Measurements from ENCODE around the gene CEP95.

CEP95 gene

DNA sequence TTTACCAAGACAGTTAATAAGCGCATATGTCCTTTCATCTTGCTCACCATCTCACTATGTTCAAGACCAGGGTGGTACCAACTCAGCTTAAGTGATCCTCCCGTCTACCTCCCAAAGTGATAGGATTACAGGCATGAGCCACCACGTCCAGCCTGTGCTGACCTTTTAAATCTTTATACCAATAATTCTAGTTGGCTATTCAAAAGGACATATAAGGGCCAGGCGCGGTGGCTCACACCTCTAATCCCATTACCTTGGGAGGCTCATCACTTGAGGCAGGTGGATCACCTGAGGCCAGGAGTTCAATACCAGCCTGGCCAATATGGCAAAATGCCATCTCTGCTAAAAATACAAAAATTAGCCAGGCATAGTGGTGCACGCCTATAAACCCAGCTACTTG lies 2.4 kb downstream of the CEP95 start (continued):
- TF ChIP-seq ZFP41 (tag by site-specific recombination; IDR thresholded peaks at IDR 0.05; ENCODE audit: borderline replicate concordance) (no peak), ZNF146 (tag by site-specific recombination; IDR thresholded peaks at IDR 0.05) (no peak), ZNF121 (tag by site-specific recombination; IDR thresholded peaks at IDR 0.05) (no peak), ZXDB (tag by site-specific recombination; IDR thresholded peaks at IDR 0.05) (no peak), KLF10 (tag by site-specific recombination; IDR thresholded peaks at IDR 0.05) (no peak), ZNF221 (tag by site-specific recombination; IDR thresholded peaks at IDR 0.05; ENCODE audit: borderline replicate concordance) (no peak)

DNA sequence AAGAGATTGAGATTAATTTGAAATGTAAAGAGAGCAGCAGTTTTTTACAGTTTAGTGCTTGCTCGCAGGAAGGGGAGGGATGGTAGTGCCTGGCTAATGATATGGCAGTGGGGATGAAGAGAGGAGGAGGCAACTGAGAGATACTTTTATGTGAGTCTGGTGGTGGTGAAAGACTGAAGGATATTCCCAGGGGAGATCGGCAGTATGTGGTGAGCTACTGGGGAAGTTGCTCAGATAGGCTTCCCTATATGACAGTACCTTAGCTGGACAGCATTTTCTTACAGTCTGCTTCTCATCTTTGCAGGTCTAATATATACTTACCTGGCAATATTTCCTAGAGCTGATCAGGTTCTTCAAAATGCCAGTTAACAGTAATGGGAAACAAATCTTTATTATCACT lies 8.6 kb downstream of the CEP95 start:
- ChIA-PET CTCF (interaction anchor here (1.0 kb wide), 1 partner anchor 97 kb away, joined by 8 read pairs; no protein-coding TSS in a partner anchor), POLR2A (interaction anchor here (1.7 to 1.8 kb wide), 2 partner anchors 8 to 10 kb away, joined by 5 to 18 read pairs; partner anchors contain the start of genes CEP95 and DDX5)
- peaks cover 71 to 98% of the 10 kb centered on the region in 2 experiments for H3K36me3 ChIP-seq (ENCODE audit: control insufficient read depth in 2 of 2, insufficient read depth in 1 of 2, low read length in 2 of 2)
- H3K27ac ChIP-seq (ENCODE audit: extremely low read depth, low read depth, low read length): no peak overlapping the region
- no peaks in the 10 kb centered on the region for H3K4me1 ChIP-seq (ENCODE audit: control insufficient read depth, insufficient read depth, low read length)
- TF ChIP-seq ZXDB (tag by site-specific recombination; IDR thresholded peaks at IDR 0.05) (no peak), ZNF530 (tag by site-specific recombination; IDR thresholded peaks at IDR 0.05; ENCODE audit: low read depth) (no peak), OVOL3 (tag by site-specific recombination; IDR thresholded peaks at IDR 0.05) (no peak), ZNF560 (tag by site-specific recombination; IDR thresholded peaks at IDR 0.05; ENCODE audit: borderline replicate concordance) (no peak), MEIS1 (CRISPR knock-in tag; IDR thresholded peaks at IDR 0.05; ENCODE audit: borderline replicate concordance) (no peak), ZNF433 (tag by site-specific recombination; IDR thresholded peaks at IDR 0.05; ENCODE audit: low read depth) (no peak), SP7 (tag by site-specific recombination; IDR thresholded peaks at IDR 0.05) (0 out of 2 replicates have a peak, but pooled peaks have one; percentile 14), ZNF16 (tag by site-specific recombination; IDR thresholded peaks at IDR 0.05; ENCODE audit: low read depth) (no peak)
- TF ChIP-seq, protein P1, sequence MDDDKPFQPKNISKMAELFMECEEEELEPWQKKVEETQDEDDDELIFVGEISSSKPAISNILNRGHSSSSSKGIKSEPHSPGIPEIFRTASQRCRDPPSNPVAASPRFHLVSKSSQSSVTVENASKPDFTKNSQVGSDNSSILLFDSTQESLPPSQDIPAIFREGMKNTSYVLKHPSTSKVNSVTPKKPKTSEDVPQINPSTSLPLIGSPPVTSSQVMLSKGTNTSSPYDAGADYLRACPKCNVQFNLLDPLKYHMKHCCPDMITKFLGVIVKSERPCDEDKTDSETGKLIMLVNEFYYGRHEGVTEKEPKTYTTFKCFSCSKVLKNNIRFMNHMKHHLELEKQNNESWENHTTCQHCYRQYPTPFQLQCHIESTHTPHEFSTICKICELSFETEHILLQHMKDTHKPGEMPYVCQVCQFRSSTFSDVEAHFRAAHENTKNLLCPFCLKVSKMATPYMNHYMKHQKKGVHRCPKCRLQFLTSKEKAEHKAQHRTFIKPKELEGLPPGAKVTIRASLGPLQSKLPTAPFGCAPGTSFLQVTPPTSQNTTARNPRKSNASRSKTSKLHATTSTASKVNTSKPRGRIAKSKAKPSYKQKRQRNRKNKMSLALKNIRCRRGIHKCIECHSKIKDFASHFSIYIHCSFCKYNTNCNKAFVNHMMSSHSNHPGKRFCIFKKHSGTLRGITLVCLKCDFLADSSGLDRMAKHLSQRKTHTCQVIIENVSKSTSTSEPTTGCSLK (tag by site-specific recombination; IDR thresholded peaks at IDR 0.05): no peak
- no peak overlapping the region for H3K4me3 ChIP-seq (ENCODE audit: low read depth, low read length)
- H3K9me3 ChIP-seq (ENCODE audit: control insufficient read depth, insufficient read depth, low read depth, low read length): no peaks in the 10 kb centered on the region

DNA sequence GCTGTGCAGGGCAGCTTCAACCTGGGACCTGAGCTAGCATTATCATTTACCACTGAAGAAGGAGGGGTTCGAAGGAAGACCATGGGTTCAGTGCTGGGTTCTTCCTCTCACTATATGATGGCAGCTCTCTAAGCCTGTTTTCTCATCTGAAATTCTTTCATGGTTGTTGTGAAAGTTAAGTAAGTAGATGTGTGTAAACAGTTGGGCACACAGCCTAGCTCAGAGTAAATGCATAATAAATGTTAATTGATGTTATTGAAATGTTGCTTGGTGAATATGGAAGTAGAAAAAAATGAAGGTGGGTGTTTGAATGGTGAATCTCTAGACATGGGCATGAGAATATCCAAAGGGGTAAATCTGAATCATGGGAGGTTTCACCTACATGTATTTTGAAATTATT lies 9.1 kb downstream of the CEP95 start:
- Histone ChIP-seq H3K27ac (ENCODE audit: extremely low read depth, low read depth, low read length) (no peak overlapping the region), H3K4me3 (ENCODE audit: low read depth, low read length) (no peak overlapping the region), H3K4me1 (ENCODE audit: control insufficient read depth, insufficient read depth, low read length) (no peaks in the 10 kb centered on the region), H3K9me3 (ENCODE audit: control insufficient read depth, insufficient read depth, low read depth, low read length) (no peaks in the 10 kb centered on the region), H3K36me3 (ENCODE audit: control insufficient read depth in 2 of 2, insufficient read depth in 1 of 2, low read length in 2 of 2) (peaks cover 69 to 98% of the 10 kb centered on the region in 2 experiments)
- CTCF ChIA-PET: interaction anchor here (1.0 kb wide), 1 partner anchor 97 kb away, joined by 8 read pairs; no protein-coding TSS in a partner anchor
- POLR2A ChIA-PET: interaction anchor here (1.7 to 1.8 kb wide), 2 partner anchors 9 to 11 kb away, joined by 5 to 18 read pairs; partner anchors contain the start of genes CEP95 and DDX5
- TF ChIP-seq ZNF138 (tag by site-specific recombination; IDR thresholded peaks at IDR 0.05; ENCODE audit: borderline replicate concordance) (no peak), ZBTB17 (tag by site-specific recombination; IDR thresholded peaks at IDR 0.05) (no peak), ZNF560 (tag by site-specific recombination; IDR thresholded peaks at IDR 0.05; ENCODE audit: borderline replicate concordance) (no peak), TRIM28 (IDR thresholded peaks at IDR 0.05; ENCODE audit: borderline replicate concordance, low read length) (no peak), RBAK (tag by site-specific recombination; IDR thresholded peaks at IDR 0.05) (no peak), SALL2 (tag by site-specific recombination; IDR thresholded peaks at IDR 0.05; ENCODE audit: borderline replicate concordance) (no peak)
- TF ChIP-seq, protein P2, sequence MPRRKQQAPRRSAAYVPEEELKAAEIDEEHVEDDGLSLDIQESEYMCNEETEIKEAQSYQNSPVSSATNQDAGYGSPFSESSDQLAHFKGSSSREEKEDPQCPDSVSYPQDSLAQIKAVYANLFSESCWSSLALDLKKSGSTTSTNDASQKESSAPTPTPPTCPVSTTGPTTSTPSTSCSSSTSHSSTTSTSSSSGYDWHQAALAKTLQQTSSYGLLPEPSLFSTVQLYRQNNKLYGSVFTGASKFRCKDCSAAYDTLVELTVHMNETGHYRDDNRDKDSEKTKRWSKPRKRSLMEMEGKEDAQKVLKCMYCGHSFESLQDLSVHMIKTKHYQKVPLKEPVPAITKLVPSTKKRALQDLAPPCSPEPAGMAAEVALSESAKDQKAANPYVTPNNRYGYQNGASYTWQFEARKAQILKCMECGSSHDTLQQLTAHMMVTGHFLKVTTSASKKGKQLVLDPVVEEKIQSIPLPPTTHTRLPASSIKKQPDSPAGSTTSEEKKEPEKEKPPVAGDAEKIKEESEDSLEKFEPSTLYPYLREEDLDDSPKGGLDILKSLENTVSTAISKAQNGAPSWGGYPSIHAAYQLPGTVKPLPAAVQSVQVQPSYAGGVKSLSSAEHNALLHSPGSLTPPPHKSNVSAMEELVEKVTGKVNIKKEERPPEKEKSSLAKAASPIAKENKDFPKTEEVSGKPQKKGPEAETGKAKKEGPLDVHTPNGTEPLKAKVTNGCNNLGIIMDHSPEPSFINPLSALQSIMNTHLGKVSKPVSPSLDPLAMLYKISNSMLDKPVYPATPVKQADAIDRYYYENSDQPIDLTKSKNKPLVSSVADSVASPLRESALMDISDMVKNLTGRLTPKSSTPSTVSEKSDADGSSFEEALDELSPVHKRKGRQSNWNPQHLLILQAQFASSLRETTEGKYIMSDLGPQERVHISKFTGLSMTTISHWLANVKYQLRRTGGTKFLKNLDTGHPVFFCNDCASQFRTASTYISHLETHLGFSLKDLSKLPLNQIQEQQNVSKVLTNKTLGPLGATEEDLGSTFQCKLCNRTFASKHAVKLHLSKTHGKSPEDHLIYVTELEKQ (tag by site-specific recombination; IDR thresholded peaks at IDR 0.05; ENCODE audit: borderline replicate concordance): no peak
- TF ChIP-seq, protein P3, sequence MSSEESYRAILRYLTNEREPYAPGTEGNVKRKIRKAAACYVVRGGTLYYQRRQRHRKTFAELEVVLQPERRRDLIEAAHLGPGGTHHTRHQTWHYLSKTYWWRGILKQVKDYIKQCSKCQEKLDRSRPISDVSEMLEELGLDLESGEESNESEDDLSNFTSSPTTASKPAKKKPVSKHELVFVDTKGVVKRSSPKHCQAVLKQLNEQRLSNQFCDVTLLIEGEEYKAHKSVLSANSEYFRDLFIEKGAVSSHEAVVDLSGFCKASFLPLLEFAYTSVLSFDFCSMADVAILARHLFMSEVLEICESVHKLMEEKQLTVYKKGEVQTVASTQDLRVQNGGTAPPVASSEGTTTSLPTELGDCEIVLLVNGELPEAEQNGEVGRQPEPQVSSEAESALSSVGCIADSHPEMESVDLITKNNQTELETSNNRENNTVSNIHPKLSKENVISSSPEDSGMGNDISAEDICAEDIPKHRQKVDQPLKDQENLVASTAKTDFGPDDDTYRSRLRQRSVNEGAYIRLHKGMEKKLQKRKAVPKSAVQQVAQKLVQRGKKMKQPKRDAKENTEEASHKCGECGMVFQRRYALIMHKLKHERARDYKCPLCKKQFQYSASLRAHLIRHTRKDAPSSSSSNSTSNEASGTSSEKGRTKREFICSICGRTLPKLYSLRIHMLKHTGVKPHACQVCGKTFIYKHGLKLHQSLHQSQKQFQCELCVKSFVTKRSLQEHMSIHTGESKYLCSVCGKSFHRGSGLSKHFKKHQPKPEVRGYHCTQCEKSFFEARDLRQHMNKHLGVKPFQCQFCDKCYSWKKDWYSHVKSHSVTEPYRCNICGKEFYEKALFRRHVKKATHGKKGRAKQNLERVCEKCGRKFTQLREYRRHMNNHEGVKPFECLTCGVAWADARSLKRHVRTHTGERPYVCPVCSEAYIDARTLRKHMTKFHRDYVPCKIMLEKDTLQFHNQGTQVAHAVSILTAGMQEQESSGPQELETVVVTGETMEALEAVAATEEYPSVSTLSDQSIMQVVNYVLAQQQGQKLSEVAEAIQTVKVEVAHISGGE (tag by site-specific recombination; conservative IDR thresholded peaks at IDR 0.05; ENCODE audit: low read depth): no peak
- TF ChIP-seq, protein P4, sequence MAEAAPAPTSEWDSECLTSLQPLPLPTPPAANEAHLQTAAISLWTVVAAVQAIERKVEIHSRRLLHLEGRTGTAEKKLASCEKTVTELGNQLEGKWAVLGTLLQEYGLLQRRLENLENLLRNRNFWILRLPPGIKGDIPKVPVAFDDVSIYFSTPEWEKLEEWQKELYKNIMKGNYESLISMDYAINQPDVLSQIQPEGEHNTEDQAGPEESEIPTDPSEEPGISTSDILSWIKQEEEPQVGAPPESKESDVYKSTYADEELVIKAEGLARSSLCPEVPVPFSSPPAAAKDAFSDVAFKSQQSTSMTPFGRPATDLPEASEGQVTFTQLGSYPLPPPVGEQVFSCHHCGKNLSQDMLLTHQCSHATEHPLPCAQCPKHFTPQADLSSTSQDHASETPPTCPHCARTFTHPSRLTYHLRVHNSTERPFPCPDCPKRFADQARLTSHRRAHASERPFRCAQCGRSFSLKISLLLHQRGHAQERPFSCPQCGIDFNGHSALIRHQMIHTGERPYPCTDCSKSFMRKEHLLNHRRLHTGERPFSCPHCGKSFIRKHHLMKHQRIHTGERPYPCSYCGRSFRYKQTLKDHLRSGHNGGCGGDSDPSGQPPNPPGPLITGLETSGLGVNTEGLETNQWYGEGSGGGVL (tag by site-specific recombination; IDR thresholded peaks at IDR 0.05): no peak
